ENCODE data around the gene PLA2G4D. TPM values are rescaled to one million over a fixed set of nuclear protein-coding genes. Genes with fewer than 3 reads are reported as not detected.

The PLA2G4D gene
- total RNA-seq, 1 donor from 2014 or later, result not detected

GRCh38 chr15:42071717-42072116, 22.6 kb downstream of the PLA2G4D start:
- DNase-seq (ENCODE audit: low spot score), result no peak

GRCh38 chr15:42070976-42071350, 23.4 kb downstream of the PLA2G4D start:
- no peak for DNase-seq (ENCODE audit: low spot score)

- no peak for DNase-seq (ENCODE audit: low spot score)
Measured at GRCh38 chr15:42070279-42070975, 23.9 kb downstream of the PLA2G4D start.

- DNase-seq (ENCODE audit: low spot score), result no peak
Measured at GRCh38 chr15:42069496-42070278, 24.7 kb downstream of the PLA2G4D start.

GRCh38 chr15:42069025-42069424, 25.3 kb downstream of the PLA2G4D start:
- DNase-seq (ENCODE audit: low spot score), result no peak

- no peak for DNase-seq (ENCODE audit: low spot score)
Measured at GRCh38 chr15:42068601-42069000, 25.8 kb downstream of the PLA2G4D start.

- no peak for DNase-seq (ENCODE audit: low spot score)
Measured at GRCh38 chr15:42066764-42067415, 27.5 kb downstream of the PLA2G4D start.

- DNase-seq (ENCODE audit: low spot score), result no peak
Measured at GRCh38 chr15:42065468-42065867, 28.9 kb downstream of the PLA2G4D start.

- DNase-seq (ENCODE audit: low spot score), result no peak
Measured at GRCh38 chr15:42065033-42065432, 29.3 kb downstream of the PLA2G4D start.

GRCh38 chr15:42064271-42064670, 30.1 kb downstream of the PLA2G4D start:
- DNase-seq (ENCODE audit: low spot score), result no peak

GRCh38 chr15:42063122-42063848, 31.1 kb downstream of the PLA2G4D start:
- no peak for DNase-seq (ENCODE audit: low spot score)

- no peak for DNase-seq (ENCODE audit: low spot score)
Measured at GRCh38 chr15:42062284-42062806, 32.0 kb downstream of the PLA2G4D start.

GRCh38 chr15:42060797-42061196, 33.6 kb downstream of the PLA2G4D start:
- DNase-seq (ENCODE audit: low spot score), result peak; percentile 41

- no peak for DNase-seq (ENCODE audit: low spot score)
Measured at GRCh38 chr15:42060477-42060763, 33.9 kb downstream of the PLA2G4D start.

- DNase-seq (ENCODE audit: low spot score), result peak; percentile 66
Measured at GRCh38 chr15:42059661-42060476, 34.5 kb downstream of the PLA2G4D start.

- DNase-seq (ENCODE audit: low spot score), result no peak
Measured at GRCh38 chr15:42058791-42059190, 35.6 kb downstream of the PLA2G4D start.

- DNase-seq (ENCODE audit: low spot score), result no peak
Measured at GRCh38 chr15:42057799-42058646, 36.3 kb downstream of the PLA2G4D start.

- peak; percentile 87 for DNase-seq (ENCODE audit: low spot score)
Measured at GRCh38 chr15:42056934-42057798, 37.2 kb downstream of the PLA2G4D start.

- no peak for DNase-seq (ENCODE audit: low spot score)
Measured at GRCh38 chr15:42053914-42054313, 40.4 kb downstream of the PLA2G4D start.

Data from mucosa of gallbladder (tissue), 1 donor.